Uterus (tissue), 2 donors: ENCODE data around the gene CDC27.

Experiments
- POLR2A ChIP-seq, 2 donors: fragments of 450-650 bp; IDR thresholded peaks; one replicate each; pipeline ENCODE4 v1.6.1; 2016; ENCODE audit warnings: antibody characterized with exemption in 2 of 2, mild to moderate bottlenecking in 1 of 2, moderate library complexity in 1 of 2
- TF ChIP-seq, protein P1 (sequence below), 4 experiments: fragments of 200-600 bp in 2 of 4; fragments of 450-650 bp in 2 of 4; sonication (generic) in 2 of 4; IDR thresholded peaks; one replicate each; pipeline ENCODE4 v1.5.1; 2016 to 2019; ENCODE audit warnings: antibody characterized with exemption in 4 of 4, mild to moderate bottlenecking in 2 of 4, moderate library complexity in 1 of 4

DNA sequence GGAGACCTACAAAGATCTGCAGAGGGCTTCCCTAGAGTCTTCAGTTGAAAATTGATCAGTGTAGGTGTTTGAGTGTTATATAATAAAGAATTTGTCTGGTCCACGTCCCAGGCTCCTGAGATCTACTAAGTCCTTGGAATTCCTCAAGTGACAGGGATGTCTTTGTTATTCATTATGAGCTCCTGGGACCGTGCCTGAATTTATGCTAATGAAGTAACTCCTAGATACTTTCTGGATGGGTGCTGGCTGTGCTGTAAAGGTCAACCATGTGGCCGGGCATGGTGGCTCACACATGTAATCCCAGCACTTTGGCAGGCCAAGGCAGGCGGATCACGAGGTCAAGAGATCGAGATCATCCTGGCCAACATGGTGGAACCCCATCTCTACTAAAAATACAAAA is 43.7 kb downstream of the CDC27 start:
- no peak for TF ChIP-seq POLR2A (IDR thresholded peaks at IDR 0.05)
- TF ChIP-seq, protein P1, sequence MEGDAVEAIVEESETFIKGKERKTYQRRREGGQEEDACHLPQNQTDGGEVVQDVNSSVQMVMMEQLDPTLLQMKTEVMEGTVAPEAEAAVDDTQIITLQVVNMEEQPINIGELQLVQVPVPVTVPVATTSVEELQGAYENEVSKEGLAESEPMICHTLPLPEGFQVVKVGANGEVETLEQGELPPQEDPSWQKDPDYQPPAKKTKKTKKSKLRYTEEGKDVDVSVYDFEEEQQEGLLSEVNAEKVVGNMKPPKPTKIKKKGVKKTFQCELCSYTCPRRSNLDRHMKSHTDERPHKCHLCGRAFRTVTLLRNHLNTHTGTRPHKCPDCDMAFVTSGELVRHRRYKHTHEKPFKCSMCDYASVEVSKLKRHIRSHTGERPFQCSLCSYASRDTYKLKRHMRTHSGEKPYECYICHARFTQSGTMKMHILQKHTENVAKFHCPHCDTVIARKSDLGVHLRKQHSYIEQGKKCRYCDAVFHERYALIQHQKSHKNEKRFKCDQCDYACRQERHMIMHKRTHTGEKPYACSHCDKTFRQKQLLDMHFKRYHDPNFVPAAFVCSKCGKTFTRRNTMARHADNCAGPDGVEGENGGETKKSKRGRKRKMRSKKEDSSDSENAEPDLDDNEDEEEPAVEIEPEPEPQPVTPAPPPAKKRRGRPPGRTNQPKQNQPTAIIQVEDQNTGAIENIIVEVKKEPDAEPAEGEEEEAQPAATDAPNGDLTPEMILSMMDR (IDR thresholded peaks at IDR 0.05) = no peak
